ENCODE data around the gene KIZ.

Gene KIZ

DNA sequence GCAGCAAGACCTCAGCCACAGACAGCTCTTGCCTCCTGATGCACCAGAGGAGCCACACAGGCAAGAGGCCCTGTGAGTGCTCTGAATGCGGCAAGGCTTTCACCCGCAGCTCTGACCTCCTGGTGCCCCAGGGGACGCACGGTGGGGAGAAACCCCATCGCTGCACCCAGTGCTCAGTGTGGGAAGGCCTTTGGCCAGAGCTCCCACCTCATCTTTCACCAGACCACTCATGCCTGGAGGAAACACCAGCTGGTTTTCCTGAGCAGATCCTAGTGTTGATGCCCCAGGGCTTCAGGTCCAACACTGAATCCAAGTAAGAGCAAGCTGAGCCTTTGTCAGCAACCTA is 140.3 kb downstream of the KIZ start:
- Histone ChIP-seq H3K27ac (ENCODE audit: low read depth, low read length) (no peak overlapping the region), H3K4me1 (ENCODE audit: control insufficient read depth, insufficient read depth, low read length) (no peaks in the 10 kb centered on the region), H3K4me3 (ENCODE audit: low read depth, low read length) (no peak overlapping the region), H3K9ac (ENCODE audit: low read depth, low read length) (no peak overlapping the region), H3K27me3 (ENCODE audit: control insufficient read depth, insufficient read depth, low read length) (no peaks in the 10 kb centered on the region), H3K9me3 (ENCODE audit: control insufficient read depth, insufficient read depth, low read length) (no peaks in the 10 kb centered on the region), H3K36me3 (ENCODE audit: control insufficient read depth, insufficient read depth, low read length) (no peaks in the 10 kb centered on the region)

DNA sequence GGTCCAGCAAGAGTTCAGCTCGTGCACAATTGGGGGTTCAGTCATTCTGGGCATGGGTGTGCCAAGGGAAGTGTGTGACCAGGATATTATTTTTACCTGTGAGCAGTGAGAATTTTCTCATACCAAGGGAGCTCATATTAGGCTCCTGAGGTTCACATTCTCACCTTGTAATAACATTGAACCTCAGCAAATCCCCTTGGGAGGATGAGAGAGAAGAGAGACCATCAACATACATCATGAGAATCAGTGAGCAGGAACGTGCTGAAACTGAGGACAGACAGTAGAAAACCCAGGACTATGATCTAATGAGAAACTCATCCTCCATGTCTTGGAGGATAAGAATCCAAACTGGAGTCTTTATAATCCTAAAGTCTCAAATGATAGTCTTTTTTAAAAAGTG is 143.9 kb downstream of the KIZ start:
- no peak overlapping the region for H3K9ac ChIP-seq (ENCODE audit: low read depth, low read length)
- H3K36me3 ChIP-seq (ENCODE audit: control insufficient read depth, insufficient read depth, low read length), result no peaks in the 10 kb centered on the region
- H3K4me1 ChIP-seq (ENCODE audit: control insufficient read depth, insufficient read depth, low read length), result no peaks in the 10 kb centered on the region
- no peaks in the 10 kb centered on the region for H3K9me3 ChIP-seq (ENCODE audit: control insufficient read depth, insufficient read depth, low read length)
- no peaks in the 10 kb centered on the region for H3K27me3 ChIP-seq (ENCODE audit: control insufficient read depth, insufficient read depth, low read length)
- no peak overlapping the region for H3K4me3 ChIP-seq (ENCODE audit: low read depth, low read length)
- no peak overlapping the region for H3K27ac ChIP-seq (ENCODE audit: low read depth, low read length)

DNA sequence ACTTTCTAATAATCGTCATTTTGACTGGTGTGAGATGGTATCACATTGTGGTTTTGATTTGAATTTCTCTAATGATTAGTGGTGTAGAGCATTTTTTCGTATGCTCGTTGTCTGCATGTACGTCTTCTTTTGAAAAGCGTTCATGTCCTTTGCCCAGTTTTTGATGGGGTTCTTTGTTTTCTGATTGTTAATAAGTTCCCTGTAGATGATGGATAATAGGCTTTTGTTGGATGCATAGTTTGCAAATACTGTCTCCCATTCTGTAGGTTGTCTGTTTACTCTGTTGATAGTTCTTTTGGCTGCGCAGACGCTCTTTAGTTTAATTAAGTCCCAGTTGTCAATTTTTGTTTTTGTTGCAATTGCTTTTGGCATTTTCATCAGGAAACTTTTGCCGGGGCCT is 144.9 kb downstream of the KIZ start:
- H3K9me3 ChIP-seq (ENCODE audit: control insufficient read depth, insufficient read depth, low read length), result no peaks in the 10 kb centered on the region
- no peaks in the 10 kb centered on the region for H3K4me1 ChIP-seq (ENCODE audit: control insufficient read depth, insufficient read depth, low read length)
- no peaks in the 10 kb centered on the region for H3K36me3 ChIP-seq (ENCODE audit: control insufficient read depth, insufficient read depth, low read length)
- H3K9ac ChIP-seq (ENCODE audit: low read depth, low read length), result no peak overlapping the region
- H3K27ac ChIP-seq (ENCODE audit: low read depth, low read length), result no peak overlapping the region
- H3K4me3 ChIP-seq (ENCODE audit: low read depth, low read length), result no peak overlapping the region
- no peaks in the 10 kb centered on the region for H3K27me3 ChIP-seq (ENCODE audit: control insufficient read depth, insufficient read depth, low read length)

- Histone ChIP-seq H3K4me3 (ENCODE audit: low read depth, low read length) (no peak overlapping the region), H3K36me3 (ENCODE audit: control insufficient read depth, insufficient read depth, low read length) (no peaks in the 10 kb centered on the region), H3K27ac (ENCODE audit: low read depth, low read length) (no peak overlapping the region), H3K4me1 (ENCODE audit: control insufficient read depth, insufficient read depth, low read length) (no peaks in the 10 kb centered on the region), H3K9ac (ENCODE audit: low read depth, low read length) (no peak overlapping the region), H3K9me3 (ENCODE audit: control insufficient read depth, insufficient read depth, low read length) (no peaks in the 10 kb centered on the region), H3K27me3 (ENCODE audit: control insufficient read depth, insufficient read depth, low read length) (no peaks in the 10 kb centered on the region)
Measured at GRCh38 chr20:21272279-21272678, 146.4 kb downstream of the KIZ start.

GRCh38 chr20:21272679-21273078 is 146.8 kb downstream of the KIZ start:
- Histone ChIP-seq H3K27me3 (ENCODE audit: control insufficient read depth, insufficient read depth, low read length) (no peaks in the 10 kb centered on the region), H3K9ac (ENCODE audit: low read depth, low read length) (no peak overlapping the region), H3K4me1 (ENCODE audit: control insufficient read depth, insufficient read depth, low read length) (no peaks in the 10 kb centered on the region), H3K27ac (ENCODE audit: low read depth, low read length) (no peak overlapping the region), H3K4me3 (ENCODE audit: low read depth, low read length) (no peak overlapping the region), H3K9me3 (ENCODE audit: control insufficient read depth, insufficient read depth, low read length) (no peaks in the 10 kb centered on the region), H3K36me3 (ENCODE audit: control insufficient read depth, insufficient read depth, low read length) (no peaks in the 10 kb centered on the region)

DNA sequence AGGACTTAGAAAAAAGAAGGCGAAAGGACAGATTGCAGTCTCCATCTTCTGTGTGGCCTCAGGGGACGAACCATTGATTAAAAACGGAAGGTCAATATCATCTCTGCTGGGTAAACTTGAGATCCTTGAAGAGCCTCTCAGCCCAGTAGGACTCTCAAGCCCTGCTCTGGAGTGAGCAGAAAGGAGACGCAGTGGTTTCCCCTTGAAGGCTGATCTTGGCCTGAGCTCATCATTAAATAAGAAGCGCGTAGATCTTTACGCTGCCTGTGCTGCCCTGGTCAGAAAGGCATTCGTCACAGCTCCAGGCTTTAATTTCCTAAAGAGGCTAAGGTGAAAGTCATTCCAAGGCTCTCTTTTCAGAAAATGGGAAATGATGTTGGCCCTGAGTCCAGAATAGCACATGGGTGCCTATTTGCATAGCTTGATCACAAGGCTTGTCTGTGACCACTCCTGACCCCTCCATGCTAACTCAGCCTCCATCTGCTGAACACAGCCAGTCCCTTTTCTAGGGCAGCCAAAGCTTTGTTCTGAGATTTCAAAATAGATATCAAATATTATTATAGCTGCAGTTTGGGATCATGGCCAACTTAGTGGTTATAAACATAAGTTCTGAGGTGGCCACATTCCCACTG is 148.0 kb downstream of the KIZ start:
- no peak overlapping the region for H3K4me3 ChIP-seq (ENCODE audit: low read depth, low read length)
- no peaks in the 10 kb centered on the region for H3K9me3 ChIP-seq (ENCODE audit: control insufficient read depth, insufficient read depth, low read length)
- H3K9ac ChIP-seq (ENCODE audit: low read depth, low read length), result no peak overlapping the region
- no peaks in the 10 kb centered on the region for H3K27me3 ChIP-seq (ENCODE audit: control insufficient read depth, insufficient read depth, low read length)
- no peaks in the 10 kb centered on the region for H3K36me3 ChIP-seq (ENCODE audit: control insufficient read depth, insufficient read depth, low read length)
- H3K27ac ChIP-seq (ENCODE audit: low read depth, low read length), result no peak overlapping the region
- no peaks in the 10 kb centered on the region for H3K4me1 ChIP-seq (ENCODE audit: control insufficient read depth, insufficient read depth, low read length)

GRCh38 chr20:21278829-21279228 is 152.9 kb downstream of the KIZ start:
- no peak overlapping the region for H3K9ac ChIP-seq (ENCODE audit: low read depth, low read length)
- no peak overlapping the region for H3K27ac ChIP-seq (ENCODE audit: low read depth, low read length)
- no peaks in the 10 kb centered on the region for H3K4me1 ChIP-seq (ENCODE audit: control insufficient read depth, insufficient read depth, low read length)
- no peak overlapping the region for H3K4me3 ChIP-seq (ENCODE audit: low read depth, low read length)
- H3K27me3 ChIP-seq (ENCODE audit: control insufficient read depth, insufficient read depth, low read length), result no peaks in the 10 kb centered on the region
- H3K9me3 ChIP-seq (ENCODE audit: control insufficient read depth, insufficient read depth, low read length), result no peaks in the 10 kb centered on the region
- no peaks in the 10 kb centered on the region for H3K36me3 ChIP-seq (ENCODE audit: control insufficient read depth, insufficient read depth, low read length)

DNA sequence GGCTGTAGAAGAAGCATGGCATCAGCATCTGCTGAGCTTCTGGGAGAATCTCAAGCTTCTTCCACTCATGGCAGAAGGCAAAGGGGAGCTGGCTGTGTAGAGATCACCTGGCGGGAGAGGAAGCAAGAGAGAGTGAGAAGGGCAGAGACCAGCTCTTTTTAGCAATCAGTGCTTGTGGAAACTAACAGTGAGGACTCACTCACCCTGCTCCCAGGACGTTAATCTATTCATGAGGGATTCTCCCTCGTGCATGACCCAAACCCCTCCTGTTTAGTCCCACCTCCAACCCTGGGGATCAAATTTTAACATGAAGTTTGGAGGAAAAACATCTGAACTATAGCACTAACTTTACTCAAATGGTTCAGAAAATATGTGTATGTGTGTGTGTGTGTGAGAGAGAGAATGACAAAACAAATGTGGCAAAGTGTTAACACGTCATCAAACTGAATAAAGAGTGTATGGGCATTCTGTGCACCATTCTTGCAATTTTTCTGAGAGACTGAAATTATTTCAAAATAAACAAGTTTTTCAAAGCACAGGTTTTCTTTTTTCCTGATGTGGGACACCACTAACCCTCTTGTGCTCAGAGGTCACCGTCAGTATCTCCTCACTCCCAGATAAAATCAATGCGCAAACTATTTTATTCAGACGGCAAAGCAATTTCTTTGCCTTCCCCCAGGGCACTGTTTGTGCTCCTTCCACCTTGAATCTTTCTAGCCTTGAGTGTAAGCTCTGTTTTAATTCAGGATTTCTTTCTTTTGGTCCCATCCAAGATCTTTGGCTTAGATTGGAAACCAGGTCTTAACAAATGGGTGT is 154.0 kb downstream of the KIZ start:
- Histone ChIP-seq H3K27ac (ENCODE audit: low read depth, low read length) (no peak overlapping the region), H3K9me3 (ENCODE audit: control insufficient read depth, insufficient read depth, low read length) (no peaks in the 10 kb centered on the region), H3K4me1 (ENCODE audit: control insufficient read depth, insufficient read depth, low read length) (no peaks in the 10 kb centered on the region), H3K27me3 (ENCODE audit: control insufficient read depth, insufficient read depth, low read length) (no peaks in the 10 kb centered on the region), H3K4me3 (ENCODE audit: low read depth, low read length) (no peak overlapping the region), H3K9ac (ENCODE audit: low read depth, low read length) (no peak overlapping the region), H3K36me3 (ENCODE audit: control insufficient read depth, insufficient read depth, low read length) (no peaks in the 10 kb centered on the region)

- no peaks in the 10 kb centered on the region for H3K9me3 ChIP-seq (ENCODE audit: control insufficient read depth, insufficient read depth, low read length)
- H3K36me3 ChIP-seq (ENCODE audit: control insufficient read depth, insufficient read depth, low read length), result no peaks in the 10 kb centered on the region
- no peak overlapping the region for H3K27ac ChIP-seq (ENCODE audit: low read depth, low read length)
- H3K4me3 ChIP-seq (ENCODE audit: low read depth, low read length), result no peak overlapping the region
- H3K9ac ChIP-seq (ENCODE audit: low read depth, low read length), result no peak overlapping the region
- no peaks in the 10 kb centered on the region for H3K4me1 ChIP-seq (ENCODE audit: control insufficient read depth, insufficient read depth, low read length)
- no peaks in the 10 kb centered on the region for H3K27me3 ChIP-seq (ENCODE audit: control insufficient read depth, insufficient read depth, low read length)
Measured at GRCh38 chr20:21280522-21281016, 154.7 kb downstream of the KIZ start.

GRCh38 chr20:21286775-21287174 is 160.9 kb downstream of the KIZ start:
- Histone ChIP-seq H3K4me1 (ENCODE audit: control insufficient read depth, insufficient read depth, low read length) (no peaks in the 10 kb centered on the region), H3K27ac (ENCODE audit: low read depth, low read length) (no peak overlapping the region), H3K27me3 (ENCODE audit: control insufficient read depth, insufficient read depth, low read length) (no peaks in the 10 kb centered on the region), H3K9me3 (ENCODE audit: control insufficient read depth, insufficient read depth, low read length) (no peaks in the 10 kb centered on the region), H3K36me3 (ENCODE audit: control insufficient read depth, insufficient read depth, low read length) (no peaks in the 10 kb centered on the region), H3K9ac (ENCODE audit: low read depth, low read length) (no peak overlapping the region), H3K4me3 (ENCODE audit: low read depth, low read length) (no peak overlapping the region)

DNA sequence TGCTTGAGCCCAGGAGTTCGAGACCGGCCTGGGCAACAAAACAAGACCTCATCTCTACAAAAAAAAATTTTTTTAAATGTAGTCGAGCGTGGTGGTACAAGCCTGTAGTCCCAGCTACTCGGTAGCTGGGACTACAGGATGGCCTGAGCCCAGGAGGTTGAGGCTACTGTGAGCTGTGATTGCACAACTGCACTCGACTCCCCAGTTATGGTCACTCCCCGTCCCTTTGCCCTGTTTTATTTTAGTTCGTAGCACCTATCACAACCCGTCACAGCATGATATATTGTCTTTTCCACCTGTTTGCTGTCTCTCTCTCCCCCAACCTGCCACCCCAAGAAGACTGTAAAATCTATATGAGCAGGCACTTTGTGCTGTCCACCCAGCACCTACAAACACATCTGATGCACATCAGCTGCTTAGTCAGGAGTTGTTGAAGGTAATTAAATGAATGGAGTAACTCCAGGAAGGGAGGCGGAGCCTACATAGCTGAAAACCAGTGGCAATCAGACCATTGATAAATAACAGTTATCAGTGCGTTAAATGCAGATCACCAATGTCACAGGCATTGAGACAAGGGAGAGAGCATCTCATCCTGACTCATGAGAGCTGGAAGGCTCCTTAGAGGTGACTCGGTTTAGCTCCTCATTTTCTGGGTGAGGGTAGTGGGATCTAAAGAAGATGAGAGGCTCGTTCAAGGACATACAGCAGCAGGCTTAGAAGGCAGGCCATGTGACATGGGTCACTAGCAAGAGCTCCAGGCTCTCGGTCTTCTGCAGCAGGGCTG is 162.9 kb downstream of the KIZ start:
- no peaks in the 10 kb centered on the region for H3K36me3 ChIP-seq (ENCODE audit: control insufficient read depth, insufficient read depth, low read length)
- no peaks in the 10 kb centered on the region for H3K9me3 ChIP-seq (ENCODE audit: control insufficient read depth, insufficient read depth, low read length)
- H3K4me3 ChIP-seq (ENCODE audit: low read depth, low read length), result no peak overlapping the region
- no peaks in the 10 kb centered on the region for H3K4me1 ChIP-seq (ENCODE audit: control insufficient read depth, insufficient read depth, low read length)
- H3K27ac ChIP-seq (ENCODE audit: low read depth, low read length), result no peak overlapping the region
- H3K9ac ChIP-seq (ENCODE audit: low read depth, low read length), result no peak overlapping the region
- no peaks in the 10 kb centered on the region for H3K27me3 ChIP-seq (ENCODE audit: control insufficient read depth, insufficient read depth, low read length)

Measured in HUES48 (cell line).